Muscle of arm (tissue), 12 donors: ENCODE data around the gene DNAJC11. TPM values are rescaled to one million over a fixed set of nuclear protein-coding genes. Genes with fewer than 3 reads are reported as not detected.
A peak's percentile ranks its signal among the peaks of the same experiment; 100 is the strongest.
"Not testable (repeated sequence)": the region's sequence is repeated elsewhere in the genome, so short reads cannot be mapped to it uniquely, and the experiment has no call there.

Source experiments
- DNase-seq: peaks from one replicate; pipeline ENCODE4 v3.0.0-alpha.2; 2013
- polyA plus RNA-seq, 12 donors: library from polyadenylated mRNA; unstranded; fragments of 120-200 nt; gene quantifications; one replicate each; pipeline ENCODE4 v1.2.1, GENCODE V29; 2013; ENCODE audit not compliant: insufficient read length in 12 of 12

Gene DNAJC11
- polyA plus RNA-seq, 12 donors = 26.9 to 43.3 (median 35.7) TPM; not detected in 1

- no peak for DNase-seq
These were observed 100.3 kb downstream of the DNAJC11 start for GRCh38 chr1:6601049-6601922.

GRCh38 chr1:6600410-6601048, 101.1 kb downstream of the DNAJC11 start:
- no peak for DNase-seq

- not testable (repeated sequence) for DNase-seq
These were observed 101.6 kb downstream of the DNAJC11 start for GRCh38 chr1:6599991-6600390.

GRCh38 chr1:6599141-6599975, 102.3 kb downstream of the DNAJC11 start:
- DNase-seq = no peak

- no peak for DNase-seq
These were observed 103.9 kb downstream of the DNAJC11 start for GRCh38 chr1:6597777-6598131.

- DNase-seq = no peak
These were observed 104.5 kb downstream of the DNAJC11 start for GRCh38 chr1:6596886-6597776.

GRCh38 chr1:6596351-6596750, 105.3 kb downstream of the DNAJC11 start:
- DNase-seq = no peak

- no peak for DNase-seq
These were observed 106.5 kb downstream of the DNAJC11 start for GRCh38 chr1:6594977-6595740.

GRCh38 chr1:6593810-6594209, 107.8 kb downstream of the DNAJC11 start:
- DNase-seq = no peak

GRCh38 chr1:6592865-6593593, 108.6 kb downstream of the DNAJC11 start:
- no peak for DNase-seq

- DNase-seq = no peak
These were observed 109.2 kb downstream of the DNAJC11 start for GRCh38 chr1:6592441-6592840.

GRCh38 chr1:6591644-6592043, 110.0 kb downstream of the DNAJC11 start:
- DNase-seq = no peak

- no peak for DNase-seq
These were observed 110.4 kb downstream of the DNAJC11 start for GRCh38 chr1:6591222-6591621.

GRCh38 chr1:6590046-6590445, 111.6 kb downstream of the DNAJC11 start:
- DNase-seq = no peak

- DNase-seq = no peak
These were observed 112.6 kb downstream of the DNAJC11 start for GRCh38 chr1:6588893-6589520.

- DNase-seq = no peak
These were observed 113.3 kb downstream of the DNAJC11 start for GRCh38 chr1:6588128-6588892.

- DNase-seq = peak; percentile 32
These were observed 114.2 kb downstream of the DNAJC11 start for GRCh38 chr1:6587261-6588005.

GRCh38 chr1:6586404-6586816, 115.2 kb downstream of the DNAJC11 start:
- no peak for DNase-seq
